ENCODE results near the gene DIP2A.
"Not testable (repeated sequence)": the region's sequence is repeated elsewhere in the genome, so short reads cannot be mapped to it uniquely, and the experiment has no call there.

DIP2A gene

DNA sequence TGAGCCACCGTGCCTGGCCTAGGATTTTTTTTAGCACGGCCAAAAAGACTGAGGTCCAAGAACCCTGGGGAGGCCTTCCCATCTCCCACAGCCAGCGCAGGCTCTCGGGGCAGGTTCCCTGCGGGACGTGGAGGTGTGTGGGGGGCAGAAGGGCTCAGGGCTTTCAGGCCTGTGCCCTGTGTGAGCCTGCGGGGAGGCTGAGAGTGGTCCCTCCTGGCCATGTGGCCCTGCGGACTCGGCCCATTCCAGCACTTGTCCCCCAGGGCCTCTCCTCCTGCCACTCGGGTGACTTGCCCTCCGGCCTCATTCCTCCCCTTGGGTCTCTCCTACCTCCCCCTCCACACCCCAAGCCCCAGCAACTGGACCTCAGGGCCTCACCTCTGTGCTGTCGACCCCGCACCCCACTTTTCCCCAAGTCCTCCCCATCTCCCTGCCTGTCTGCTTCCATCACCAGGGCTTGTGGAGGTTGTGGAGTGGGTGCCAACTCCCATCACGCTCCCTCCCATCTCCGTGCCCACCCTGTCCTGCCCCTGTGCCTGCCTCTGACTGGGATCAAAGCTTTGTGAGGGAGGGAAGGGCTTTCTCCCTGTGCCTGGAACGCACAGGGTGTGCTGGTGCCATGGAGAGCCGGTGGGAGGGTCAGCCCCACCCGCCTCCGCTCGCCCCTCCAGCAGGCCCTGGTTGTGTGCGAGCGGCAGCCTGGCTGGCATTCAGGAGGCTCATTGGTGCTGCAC, 32.2 kb upstream of the DIP2A start:
- no peak for DNase-seq (ENCODE audit: low read depth in 2 of 2)

DNA sequence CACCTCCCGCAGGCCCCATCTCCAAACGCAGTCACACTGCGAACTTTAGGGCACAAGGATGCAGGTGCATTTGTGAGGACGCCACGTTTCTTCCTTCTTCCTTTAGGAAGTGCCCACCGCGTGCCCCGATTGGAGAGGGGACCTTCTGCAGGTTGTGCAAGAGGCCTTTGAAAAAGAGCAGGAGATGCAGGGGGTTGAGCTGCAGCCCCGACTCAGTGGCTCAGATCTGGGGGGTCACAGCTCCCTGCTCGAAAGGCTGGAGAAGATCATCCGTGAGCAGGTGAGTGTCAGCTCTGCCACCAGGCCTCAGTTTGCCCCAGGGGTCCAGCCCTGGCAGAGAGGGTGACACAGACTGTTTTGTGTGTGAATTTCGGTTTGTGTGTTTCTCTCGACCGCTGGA, 31.2 kb upstream of the DIP2A start:
- no peak for DNase-seq (ENCODE audit: low read depth in 2 of 2)

DNA sequence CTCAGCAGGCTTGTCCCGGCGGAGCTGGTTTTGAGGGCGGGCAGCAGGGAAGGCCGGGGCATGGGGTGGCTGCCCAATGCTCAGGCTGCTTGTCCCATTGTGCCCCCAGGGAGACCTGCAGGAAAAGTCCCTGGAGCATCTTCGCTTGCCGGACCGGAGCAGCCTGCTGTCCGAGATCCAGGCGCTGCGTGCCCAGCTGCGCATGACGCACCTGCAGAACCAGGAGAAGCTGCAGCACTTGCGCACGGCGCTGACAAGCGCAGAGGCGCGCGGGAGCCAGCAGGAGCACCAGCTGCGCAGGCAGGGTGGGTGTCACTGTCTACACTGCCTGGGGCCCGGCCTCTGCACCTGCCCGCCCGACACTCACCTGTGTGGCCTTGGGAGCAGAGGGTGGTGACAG, 30.4 kb upstream of the DIP2A start:
- DNase-seq (ENCODE audit: low read depth in 2 of 2), result no peak

DNA sequence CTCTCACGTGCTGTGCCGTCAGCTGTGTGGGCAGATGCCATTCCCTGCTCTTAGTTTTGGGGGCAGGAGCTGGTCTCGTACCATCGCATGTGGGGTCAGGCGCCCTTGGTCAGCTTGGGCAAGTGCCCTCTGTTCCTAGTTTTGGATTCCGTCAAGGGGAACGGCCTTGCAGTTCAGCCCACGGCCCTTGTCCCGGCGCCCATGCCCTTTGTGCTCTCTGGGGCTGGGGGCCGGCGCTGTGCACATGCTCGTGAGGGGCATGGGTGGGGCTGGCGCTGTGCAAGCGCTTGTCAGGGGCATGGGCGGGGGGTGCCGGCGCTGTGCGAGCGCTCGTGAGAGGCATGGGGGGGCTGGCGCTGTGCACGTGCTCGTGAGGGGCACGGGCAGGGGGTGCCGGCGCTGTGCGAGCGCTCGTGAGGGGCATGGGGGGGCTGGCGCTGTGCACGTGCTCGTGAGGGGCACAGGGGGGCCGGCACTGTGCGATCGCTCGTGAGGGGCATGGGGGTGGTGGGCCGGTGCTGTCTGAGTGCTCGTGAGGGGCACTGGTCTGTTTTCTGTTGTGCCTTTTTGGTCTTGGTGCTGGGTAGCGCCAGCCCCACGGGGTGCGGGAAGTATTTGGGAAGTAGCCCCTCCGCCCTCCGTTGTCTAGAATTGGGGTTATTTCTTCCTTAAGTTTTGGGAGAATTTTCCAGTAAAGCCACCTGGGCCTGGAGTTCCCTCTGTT, 29.5 kb upstream of the DIP2A start:
- no peak for DNase-seq (ENCODE audit: low read depth in 2 of 2)

DNA sequence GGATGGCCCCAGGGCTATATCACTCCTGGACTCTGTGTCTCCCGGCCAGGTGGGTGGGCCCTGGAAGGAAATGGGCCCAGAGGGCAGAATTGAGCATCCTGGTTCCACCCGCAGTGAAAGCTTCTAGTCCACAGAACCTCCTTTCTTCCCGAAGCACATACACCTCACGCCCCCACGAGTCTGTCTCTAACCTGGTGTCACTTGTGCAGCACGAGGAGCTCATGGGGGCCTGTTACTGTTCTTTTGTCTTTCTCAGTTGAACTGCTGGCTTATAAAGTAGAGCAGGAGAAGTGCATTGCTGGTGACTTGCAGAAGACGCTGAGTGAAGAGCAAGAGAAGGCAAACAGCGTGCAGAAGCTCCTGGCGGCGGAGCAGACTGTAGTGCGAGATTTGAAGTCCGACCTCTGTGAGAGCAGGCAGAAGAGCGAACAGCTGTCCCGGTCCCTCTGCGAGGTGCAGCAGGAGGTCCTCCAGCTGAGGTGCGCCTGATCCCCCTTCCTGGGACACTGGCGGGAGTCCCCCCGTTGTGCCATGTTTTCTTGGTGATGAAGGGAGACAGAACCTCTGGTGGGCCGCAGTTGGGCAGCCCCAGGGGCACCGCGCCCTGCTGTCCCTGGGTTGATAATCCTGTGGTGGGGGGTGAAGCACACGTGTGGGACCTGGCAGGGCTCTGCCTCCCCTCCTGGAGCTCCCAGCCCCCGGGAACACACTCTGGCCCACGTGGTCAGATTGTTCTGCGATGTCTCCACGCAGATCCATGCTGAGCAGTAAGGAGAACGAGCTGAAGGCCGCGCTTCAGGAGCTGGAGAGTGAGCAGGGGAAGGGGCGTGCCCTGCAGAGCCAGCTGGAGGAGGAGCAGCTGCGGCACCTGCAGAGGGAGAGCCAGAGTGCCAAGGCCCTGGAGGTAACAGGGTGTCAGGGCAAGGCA, 28.7 kb upstream of the DIP2A start:
- no peak for DNase-seq (ENCODE audit: low read depth in 2 of 2)

DNA sequence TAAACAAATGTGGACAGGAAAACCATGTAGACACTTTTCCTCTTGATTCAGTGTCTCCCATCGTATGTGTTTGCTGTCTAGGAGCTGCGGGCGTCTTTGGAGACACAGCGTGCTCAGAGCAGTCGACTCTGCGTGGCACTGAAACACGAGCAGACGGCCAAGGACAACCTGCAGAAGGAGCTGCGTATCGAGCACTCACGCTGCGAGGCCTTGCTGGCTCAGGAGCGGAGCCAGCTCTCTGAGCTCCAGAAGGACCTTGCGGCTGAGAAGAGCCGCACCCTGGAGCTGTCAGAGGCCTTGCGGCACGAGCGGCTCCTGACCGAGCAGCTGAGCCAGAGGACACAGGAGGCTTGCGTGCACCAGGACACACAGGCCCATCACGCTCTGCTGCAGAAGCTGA, 27.2 kb upstream of the DIP2A start:
- no peak for DNase-seq (ENCODE audit: low read depth in 2 of 2)

DNA sequence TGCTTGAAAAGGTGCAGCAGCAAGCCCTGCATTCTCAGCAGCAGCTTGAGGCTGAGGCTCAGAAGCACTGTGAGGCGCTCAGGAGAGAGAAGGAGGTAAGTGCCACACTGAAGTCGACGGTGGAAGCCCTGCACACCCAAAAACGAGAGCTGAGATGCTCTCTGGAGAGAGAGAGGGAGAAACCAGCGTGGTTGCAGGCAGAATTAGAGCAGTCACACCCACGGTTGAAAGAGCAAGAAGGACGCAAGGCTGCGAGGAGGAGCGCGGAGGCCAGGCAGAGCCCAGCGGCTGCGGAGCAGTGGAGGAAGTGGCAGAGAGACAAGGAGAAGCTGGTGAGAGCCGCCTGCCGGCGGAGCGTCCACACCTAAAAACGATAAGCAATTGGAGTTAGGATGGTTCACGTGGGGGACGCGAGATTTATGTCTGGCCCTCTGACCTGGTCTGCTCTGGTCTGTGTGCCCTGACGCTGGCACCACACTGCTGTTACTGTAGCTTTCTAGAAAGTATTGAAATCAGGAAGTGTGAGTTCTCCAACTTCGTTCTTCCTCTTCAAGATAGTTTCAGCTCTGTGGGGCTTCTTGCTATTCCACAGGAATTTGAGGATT, 26.7 kb upstream of the DIP2A start:
- no peak for DNase-seq (ENCODE audit: low read depth in 2 of 2)

DNA sequence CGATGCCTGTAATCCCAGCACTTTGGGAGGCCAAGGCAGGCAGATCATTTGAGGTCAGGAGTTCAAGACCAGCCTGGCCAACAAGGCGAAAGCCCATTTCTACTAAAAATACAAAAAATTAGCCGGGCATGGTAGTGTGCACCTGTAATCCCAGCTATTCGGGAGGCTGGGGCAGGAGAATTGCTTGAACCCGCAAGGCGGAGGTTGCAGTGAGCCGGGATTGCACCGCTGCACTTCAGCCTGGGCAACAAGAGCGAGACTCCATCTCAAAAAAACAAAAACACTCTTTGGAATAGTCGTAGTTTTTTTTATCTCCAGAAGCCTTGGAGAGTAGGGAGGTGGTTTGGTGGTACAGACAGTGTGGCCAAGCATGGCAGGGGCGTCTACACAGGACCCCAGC, 25.6 kb upstream of the DIP2A start:
- not testable (repeated sequence) for DNase-seq (ENCODE audit: low read depth in 2 of 2)

DNA sequence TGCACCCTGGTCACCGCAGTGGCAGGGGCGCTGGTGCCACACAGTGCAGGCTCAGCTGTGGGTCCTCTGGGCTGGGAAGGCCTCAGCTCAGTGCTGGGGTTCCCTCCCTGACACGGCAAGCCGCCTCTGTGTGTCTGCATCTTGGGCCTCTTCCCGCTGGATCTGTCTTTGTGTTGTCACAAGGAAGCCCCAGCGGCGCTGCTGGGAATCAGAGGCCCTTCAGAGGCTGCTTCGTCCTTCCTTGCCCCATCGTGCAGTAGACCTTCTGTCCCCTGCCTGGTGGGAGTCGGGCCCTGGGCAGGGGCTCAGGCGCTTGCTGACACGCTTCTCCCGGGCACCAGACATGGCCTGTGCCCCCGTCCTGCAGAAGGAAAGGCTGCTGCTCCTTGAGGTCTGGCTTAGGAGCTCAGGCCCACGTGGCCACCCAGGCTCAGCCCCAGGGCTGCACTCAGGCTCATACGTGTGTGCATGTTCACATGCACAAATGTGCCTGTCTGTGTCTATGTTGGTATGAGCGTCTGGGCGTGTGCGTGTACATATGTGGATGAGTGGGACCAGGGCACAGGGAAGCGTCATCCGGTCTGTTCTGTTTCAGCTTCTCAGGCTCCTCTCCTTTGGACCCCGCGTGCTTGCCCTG, 24.3 kb upstream of the DIP2A start:
- no peak for DNase-seq (ENCODE audit: low read depth in 2 of 2)

DNA sequence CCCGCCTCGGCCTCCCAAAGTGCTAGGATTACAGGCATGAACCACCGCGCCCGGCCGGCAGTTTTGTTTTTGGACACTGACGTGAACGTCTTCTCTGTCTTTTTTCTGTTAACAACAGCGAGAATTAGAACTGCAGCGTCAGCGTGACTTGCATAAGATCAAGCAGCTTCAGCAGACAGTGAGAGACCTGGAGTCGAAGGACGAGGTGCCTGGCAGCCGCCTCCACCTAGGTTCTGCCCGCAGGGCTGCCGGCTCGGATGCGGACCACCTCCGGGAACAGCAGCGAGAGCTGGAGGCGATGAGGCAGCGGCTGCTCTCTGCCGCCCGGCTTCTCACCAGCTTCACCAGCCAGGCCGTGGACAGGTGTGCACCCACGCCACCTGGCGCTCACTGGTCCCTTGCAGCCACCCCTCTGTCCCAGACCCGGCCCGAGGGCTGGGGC, 22.9 kb upstream of the DIP2A start:
- no peak for DNase-seq (ENCODE audit: low read depth in 2 of 2)

DNA sequence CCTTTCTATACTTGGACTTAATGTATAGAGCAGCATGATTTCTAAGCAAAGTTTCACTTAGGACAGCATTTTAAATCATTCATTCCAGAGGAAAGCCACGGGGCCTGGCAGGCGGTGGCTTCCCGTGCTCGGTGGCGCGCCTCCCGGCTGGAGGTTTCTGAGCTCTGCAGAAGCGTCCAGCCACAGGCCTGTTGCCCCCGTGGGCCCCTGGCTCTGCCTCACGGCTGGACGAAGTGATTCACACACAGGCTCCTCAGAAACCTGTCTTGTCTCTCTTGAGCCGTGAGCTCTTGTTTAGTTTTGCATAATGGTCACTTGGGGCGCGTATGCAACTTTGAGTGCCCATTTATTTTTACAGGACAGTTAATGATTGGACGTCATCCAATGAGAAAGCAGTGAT, 22.1 kb upstream of the DIP2A start:
- DNase-seq (ENCODE audit: low read depth in 2 of 2), result no peak

DNA sequence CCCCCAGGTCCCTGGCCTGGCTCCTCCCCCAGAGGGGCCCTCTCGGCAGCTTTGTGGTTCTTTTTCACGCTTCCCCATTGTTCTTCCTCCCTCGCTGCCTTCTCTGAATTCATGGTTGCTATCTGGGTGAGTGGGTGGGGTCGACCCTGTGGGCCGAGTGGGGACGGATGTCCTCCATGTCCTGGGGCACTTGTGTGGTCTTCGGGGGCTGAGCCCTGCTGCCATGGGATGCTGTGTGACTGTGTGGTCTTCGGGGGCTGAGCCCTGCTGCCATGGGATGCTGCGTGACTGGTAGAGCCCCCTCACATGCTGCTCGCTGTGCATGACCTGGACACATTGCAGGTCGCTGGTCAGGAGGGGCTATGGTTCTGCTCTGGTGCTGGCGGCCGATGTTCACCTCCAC, 21.6 kb upstream of the DIP2A start:
- DNase-seq (ENCODE audit: low read depth in 2 of 2), result no peak

DNA sequence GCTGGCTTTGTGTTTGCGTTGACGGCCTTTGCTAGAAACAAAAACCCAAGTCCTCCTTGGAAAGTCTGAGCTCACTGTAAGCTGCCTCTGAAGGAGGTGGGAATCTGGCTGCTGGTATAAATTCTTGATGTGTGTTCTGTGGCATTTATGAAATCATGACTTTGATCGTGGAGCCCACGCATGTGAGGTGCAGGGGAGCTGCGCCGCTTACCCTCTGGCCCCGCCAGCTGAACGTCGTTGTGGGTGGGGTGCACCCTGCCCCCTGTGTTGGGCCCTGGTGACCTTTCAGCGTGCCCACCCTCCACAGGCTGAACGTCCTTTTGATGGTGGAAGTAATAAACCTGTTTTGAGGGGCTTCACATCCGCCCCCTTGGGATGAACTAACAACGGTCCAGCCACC, 21.2 kb upstream of the DIP2A start:
- no peak for DNase-seq (ENCODE audit: low read depth in 2 of 2)

DNA sequence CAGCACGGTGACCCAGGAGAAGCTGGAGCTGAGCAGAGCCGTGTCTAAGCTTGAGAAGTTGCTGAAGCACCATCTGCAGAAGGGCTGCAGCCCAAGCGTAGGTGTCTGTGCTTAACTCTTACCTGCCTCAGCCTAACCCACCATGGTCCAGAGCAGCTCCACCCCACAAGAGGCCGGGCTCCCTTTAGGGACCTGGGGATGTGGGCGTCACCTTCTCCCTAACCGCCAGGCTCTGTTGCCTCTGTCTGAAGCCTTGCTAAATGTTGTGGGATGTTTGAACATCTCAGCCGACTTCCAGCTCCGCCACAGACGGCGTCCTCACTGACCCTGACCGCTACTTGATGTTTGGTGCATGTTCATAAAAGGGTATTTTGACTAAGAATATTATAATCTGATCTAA, 20.4 kb upstream of the DIP2A start:
- DNase-seq (ENCODE audit: low read depth in 2 of 2), result no peak

DNA sequence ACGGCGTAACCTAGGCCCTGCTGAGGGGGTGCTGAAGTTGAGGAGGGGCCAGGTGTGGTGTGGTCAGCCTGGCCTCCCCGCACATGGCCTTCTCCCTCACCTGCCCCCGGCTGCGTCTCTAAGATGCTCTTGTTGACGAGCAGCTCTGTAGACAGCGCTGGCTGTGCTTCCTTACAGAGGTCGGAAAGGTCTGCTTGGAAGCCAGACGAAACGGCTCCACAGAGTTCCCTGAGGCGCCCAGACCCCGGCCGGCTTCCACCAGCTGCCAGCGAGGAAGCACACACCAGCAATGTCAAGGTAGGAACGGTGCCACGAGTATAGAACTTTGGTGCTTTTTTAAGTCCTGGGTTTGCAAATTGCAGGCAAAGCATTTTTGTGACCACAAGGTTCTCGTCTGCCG, 18.8 kb upstream of the DIP2A start:
- no peak for DNase-seq (ENCODE audit: low read depth in 2 of 2)

DNA sequence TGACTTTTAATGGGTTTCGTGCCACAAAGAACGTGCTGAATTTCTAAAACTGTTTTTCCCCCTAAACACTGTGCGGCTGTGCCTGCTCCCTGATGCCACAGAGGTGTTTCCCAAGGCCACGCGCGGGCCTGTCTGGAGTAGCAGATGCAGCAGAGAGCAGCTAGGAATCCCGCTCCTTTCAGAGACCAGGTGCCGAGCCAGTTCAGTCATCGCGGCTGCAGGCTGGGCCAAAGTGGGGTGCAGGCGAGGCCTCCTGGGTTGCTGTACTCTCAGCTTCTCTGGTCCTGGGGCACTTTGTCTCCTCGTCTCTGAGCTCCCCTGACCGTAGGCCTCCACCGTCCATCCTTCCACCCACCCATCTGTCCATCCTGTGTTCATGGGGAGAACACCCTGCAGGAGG, 17.4 kb upstream of the DIP2A start:
- DNase-seq (ENCODE audit: low read depth in 2 of 2), result no peak

DNA sequence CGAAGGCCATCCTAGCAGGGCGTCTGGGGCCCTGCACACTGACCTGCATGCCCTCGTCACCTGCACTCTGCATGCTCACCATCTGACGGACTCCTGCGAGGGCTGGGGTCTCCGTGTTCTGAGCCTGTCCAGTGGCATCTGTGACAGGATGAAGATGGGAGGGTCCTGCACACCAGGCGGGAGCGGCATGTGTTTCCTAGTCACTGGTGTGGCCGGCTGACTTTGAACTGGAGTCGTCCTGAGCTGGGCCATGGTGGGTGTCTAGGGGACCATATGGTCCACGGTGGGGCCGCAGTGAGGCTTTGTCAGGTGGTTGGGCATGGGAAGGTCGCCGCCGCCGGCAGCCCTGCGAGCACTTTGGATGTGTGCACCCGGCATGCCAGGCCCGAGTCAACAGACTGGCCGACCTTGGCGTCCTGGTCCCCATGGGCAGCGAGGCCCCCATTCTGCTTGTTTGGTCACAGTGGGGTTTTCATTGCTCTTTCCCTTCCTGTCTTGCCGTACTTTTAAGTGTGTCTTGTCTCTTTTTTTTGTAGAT, 16.7 kb upstream of the DIP2A start:
- DNase-seq (ENCODE audit: low read depth in 2 of 2), result no peak

DNA sequence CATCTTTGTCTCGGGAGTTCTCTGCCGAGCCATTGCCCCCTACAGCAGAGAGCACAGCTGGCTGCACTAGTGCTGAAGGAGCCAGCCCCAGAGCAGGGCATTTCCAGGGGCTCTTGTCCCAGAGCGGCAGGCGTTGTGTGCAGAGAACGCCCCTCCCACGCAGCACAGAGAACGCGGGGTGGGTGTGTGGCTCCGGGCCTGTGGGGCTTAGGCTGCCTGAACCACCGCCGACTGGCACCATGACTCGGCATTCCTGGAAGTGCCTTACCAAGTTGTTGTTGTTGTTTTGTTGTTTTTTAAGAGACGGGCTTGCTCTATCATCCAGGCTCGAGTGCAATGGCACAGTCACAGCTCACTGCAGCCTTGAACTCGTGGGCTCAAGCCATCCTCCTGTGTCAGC, 15.8 kb upstream of the DIP2A start:
- no peak for DNase-seq (ENCODE audit: low read depth in 2 of 2)

DNA sequence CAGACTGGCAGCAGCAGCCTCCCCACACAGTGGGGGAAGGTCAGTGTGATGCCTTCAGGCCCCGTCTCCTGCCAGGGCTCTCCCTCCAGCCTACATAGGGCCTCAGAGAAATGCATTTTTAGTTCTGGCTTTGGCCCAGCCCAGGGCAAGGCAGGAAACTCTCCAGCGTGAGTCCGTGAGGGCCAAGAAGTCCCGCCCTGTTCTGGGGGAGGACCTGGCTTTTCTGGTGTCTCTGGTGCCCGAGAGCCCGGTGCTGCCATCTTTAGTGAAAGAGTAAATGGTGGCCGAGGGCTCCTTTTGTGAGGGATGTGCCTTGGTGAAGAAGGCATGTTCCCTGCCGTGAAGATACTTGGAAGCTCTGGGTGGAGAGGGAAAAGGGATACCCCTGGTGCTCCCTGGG, 14.8 kb upstream of the DIP2A start:
- DNase-seq (ENCODE audit: low read depth in 2 of 2), result no peak

DNA sequence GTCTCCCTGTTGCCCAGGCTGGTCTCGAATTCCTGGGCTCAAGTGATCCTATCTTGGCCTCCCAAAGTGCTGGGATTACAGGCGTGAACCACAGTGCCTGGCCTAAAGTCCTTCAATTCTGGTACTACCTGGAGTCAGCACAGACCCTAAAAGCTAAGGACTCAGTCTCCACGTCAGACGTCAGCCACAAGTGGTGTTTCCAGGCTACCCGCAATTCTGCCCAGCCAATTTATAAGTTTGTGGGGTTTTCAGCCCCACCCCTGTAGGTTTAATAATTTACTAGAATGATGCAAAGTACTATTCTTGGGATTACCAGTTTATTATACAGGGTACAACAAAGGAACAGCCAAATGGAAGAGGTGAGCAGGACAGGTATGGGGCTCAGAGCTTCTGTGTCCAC, 10.6 kb upstream of the DIP2A start:
- no peak for DNase-seq (ENCODE audit: low read depth in 2 of 2)

DNA sequence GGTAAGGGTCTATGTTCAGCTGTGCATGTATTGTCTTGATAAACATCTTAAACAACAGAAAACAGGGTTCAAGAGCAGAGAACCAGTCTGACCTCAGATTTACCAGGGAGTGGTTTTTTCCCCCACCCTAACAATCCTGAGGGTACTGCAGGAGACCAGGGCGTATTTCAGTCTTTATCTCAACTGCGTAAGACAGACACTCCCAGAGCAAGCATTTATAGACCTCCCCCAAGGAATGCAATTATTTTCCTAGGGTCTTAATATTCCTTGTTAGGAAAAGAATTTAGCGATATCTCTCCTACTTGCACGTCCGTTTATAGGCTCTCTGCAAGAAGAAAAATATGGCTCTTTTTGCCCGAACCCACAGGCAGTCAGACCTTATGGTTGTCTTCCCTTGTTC, 9.8 kb upstream of the DIP2A start:
- DNase-seq (ENCODE audit: low read depth in 2 of 2), result not testable (repeated sequence)

All from stimulated activated CD4-positive, alpha-beta T cell treated with anti-CD3 and anti-CD28 coated beads, Interleukin-1b, Interleukin-23, amount 100 ng/mL, for 1 hour (primary cell).